ENCODE results near the gene SEC61A2.

SEC61A2 gene

DNA sequence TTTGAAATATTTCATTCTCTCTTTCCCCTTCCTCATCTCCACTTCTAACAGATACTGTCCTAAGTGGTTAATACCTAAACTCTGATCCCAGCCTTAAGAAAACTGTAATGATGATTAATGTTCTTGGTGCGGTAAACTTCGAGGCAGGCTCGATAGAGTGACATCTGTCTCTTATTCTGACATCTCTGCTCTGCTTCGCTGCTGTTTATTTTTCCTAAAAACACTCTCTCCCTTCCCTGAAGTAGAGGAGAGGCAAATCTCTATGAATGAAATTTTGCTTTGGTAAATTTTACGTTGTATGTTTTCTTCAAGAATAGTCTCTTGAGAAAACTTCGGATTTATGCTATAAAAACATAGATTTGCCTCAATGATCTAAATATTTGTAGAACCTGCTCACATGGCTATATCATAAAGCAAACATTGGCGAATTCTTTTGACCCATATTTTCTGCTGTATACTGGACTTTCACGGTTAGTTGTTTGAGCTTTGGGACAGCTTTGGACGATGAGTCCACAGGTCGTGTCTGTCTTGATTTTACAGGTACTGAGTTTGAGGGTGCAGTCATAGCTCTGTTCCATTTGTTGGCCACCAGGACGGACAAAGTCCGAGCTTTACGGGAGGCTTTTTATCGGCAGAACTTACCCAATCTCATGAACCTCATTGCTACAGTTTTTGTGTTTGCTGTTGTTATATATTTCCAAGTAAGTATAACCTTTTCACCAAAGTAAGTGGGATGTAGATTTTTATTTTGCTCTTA, 27.1 kb downstream of the SEC61A2 start:
- no peak for DNase-seq (ENCODE audit: low read depth in 1 of 2, low spot score in 1 of 2)
- H3K4me3 ChIP-seq (replicated peaks; ENCODE audit: insufficient read depth, low read length) = no peak overlapping the region
- H3K27ac ChIP-seq (replicated peaks) = no peak overlapping the region
- H3K27me3 ChIP-seq (ENCODE audit: insufficient read depth, poor library complexity, severe bottlenecking) = no peaks in the 10 kb centered on the region
- TF ChIP-seq GABPA (IDR thresholded peaks at IDR 0.05; ENCODE audit: low read depth) = no peak
- TF ChIP-seq, protein P1, sequence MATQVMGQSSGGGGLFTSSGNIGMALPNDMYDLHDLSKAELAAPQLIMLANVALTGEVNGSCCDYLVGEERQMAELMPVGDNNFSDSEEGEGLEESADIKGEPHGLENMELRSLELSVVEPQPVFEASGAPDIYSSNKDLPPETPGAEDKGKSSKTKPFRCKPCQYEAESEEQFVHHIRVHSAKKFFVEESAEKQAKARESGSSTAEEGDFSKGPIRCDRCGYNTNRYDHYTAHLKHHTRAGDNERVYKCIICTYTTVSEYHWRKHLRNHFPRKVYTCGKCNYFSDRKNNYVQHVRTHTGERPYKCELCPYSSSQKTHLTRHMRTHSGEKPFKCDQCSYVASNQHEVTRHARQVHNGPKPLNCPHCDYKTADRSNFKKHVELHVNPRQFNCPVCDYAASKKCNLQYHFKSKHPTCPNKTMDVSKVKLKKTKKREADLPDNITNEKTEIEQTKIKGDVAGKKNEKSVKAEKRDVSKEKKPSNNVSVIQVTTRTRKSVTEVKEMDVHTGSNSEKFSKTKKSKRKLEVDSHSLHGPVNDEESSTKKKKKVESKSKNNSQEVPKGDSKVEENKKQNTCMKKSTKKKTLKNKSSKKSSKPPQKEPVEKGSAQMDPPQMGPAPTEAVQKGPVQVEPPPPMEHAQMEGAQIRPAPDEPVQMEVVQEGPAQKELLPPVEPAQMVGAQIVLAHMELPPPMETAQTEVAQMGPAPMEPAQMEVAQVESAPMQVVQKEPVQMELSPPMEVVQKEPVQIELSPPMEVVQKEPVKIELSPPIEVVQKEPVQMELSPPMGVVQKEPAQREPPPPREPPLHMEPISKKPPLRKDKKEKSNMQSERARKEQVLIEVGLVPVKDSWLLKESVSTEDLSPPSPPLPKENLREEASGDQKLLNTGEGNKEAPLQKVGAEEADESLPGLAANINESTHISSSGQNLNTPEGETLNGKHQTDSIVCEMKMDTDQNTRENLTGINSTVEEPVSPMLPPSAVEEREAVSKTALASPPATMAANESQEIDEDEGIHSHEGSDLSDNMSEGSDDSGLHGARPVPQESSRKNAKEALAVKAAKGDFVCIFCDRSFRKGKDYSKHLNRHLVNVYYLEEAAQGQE (IDR thresholded peaks at IDR 0.05; ENCODE audit: insufficient replicate concordance, low read depth) = no peak
- no peak for TF ChIP-seq POLR2AphosphoS5 (IDR thresholded peaks at IDR 0.05; ENCODE audit: low read depth)
- TF ChIP-seq SPI1 (IDR thresholded peaks at IDR 0.05; ENCODE audit: borderline replicate concordance, low read depth) = no peak
- TF ChIP-seq, protein P2, sequence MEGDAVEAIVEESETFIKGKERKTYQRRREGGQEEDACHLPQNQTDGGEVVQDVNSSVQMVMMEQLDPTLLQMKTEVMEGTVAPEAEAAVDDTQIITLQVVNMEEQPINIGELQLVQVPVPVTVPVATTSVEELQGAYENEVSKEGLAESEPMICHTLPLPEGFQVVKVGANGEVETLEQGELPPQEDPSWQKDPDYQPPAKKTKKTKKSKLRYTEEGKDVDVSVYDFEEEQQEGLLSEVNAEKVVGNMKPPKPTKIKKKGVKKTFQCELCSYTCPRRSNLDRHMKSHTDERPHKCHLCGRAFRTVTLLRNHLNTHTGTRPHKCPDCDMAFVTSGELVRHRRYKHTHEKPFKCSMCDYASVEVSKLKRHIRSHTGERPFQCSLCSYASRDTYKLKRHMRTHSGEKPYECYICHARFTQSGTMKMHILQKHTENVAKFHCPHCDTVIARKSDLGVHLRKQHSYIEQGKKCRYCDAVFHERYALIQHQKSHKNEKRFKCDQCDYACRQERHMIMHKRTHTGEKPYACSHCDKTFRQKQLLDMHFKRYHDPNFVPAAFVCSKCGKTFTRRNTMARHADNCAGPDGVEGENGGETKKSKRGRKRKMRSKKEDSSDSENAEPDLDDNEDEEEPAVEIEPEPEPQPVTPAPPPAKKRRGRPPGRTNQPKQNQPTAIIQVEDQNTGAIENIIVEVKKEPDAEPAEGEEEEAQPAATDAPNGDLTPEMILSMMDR (IDR thresholded peaks at IDR 0.05; ENCODE audit: insufficient read depth, low read length) = no peak

DNA sequence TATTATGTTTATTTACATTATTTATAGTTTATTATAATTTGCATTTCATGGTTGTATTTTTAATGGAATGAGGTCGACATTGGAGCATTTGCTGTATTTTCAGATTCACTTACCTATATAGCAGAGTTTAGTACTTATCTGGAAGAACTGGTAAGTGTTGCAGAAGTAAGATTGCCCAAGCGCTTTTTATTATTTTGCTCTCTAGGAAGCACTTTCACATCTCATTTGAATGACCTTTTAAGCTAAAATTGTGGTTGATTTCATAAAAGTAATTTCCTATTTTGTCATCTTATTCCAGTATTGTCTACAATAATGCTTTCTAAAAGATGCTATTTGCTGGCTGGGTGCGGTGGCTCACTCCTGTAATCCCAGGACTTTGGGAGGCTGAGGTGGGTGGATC, 28.6 kb downstream of the SEC61A2 start:
- peak in 1 of 2 experiments; percentile 31 for DNase-seq (ENCODE audit: low read depth in 1 of 2, low spot score in 1 of 2)
- no peak overlapping the region for H3K27ac ChIP-seq (replicated peaks)
- TF ChIP-seq GABPA (IDR thresholded peaks at IDR 0.05; ENCODE audit: low read depth) = no peak
- TF ChIP-seq SPI1 (IDR thresholded peaks at IDR 0.05; ENCODE audit: borderline replicate concordance, low read depth) = no peak
- TF ChIP-seq, protein P1 (IDR thresholded peaks at IDR 0.05; ENCODE audit: insufficient replicate concordance, low read depth) = no peak
- TF ChIP-seq, protein P2 (IDR thresholded peaks at IDR 0.05; ENCODE audit: insufficient read depth, low read length) = no peak
- TF ChIP-seq POLR2AphosphoS5 (IDR thresholded peaks at IDR 0.05; ENCODE audit: low read depth) = no peak
- no peak overlapping the region for H3K4me3 ChIP-seq (replicated peaks; ENCODE audit: insufficient read depth, low read length)
- H3K27me3 ChIP-seq (ENCODE audit: insufficient read depth, poor library complexity, severe bottlenecking) = no peaks in the 10 kb centered on the region

DNA sequence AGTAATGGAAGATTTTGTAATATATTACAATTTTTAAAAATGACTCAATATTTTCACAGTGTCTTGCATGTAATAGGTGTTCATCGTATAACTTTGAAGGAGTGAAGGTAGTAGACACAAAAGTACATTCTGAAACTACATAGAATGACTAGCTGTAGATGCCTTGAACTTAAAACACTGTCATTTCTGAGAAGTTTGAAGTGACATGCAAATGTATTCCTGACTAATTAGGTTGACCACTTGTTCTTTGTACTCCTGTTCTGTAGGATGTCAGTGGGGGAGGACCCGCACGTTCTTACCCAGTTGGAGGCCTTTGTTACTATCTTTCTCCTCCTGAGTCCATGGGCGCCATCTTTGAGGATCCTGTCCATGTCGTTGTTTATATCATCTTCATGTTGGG, 31.2 kb downstream of the SEC61A2 start:
- TF ChIP-seq, protein P1 (IDR thresholded peaks at IDR 0.05; ENCODE audit: insufficient replicate concordance, low read depth) = no peak
- no peak for TF ChIP-seq GABPA (IDR thresholded peaks at IDR 0.05; ENCODE audit: low read depth)
- TF ChIP-seq POLR2AphosphoS5 (IDR thresholded peaks at IDR 0.05; ENCODE audit: low read depth) = no peak
- Histone ChIP-seq H3K27me3 (ENCODE audit: insufficient read depth, poor library complexity, severe bottlenecking) (no peaks in the 10 kb centered on the region), H3K4me3 (replicated peaks; ENCODE audit: insufficient read depth, low read length) (no peak overlapping the region), H3K27ac (replicated peaks) (no peak overlapping the region)
- no peak for DNase-seq (ENCODE audit: low read depth in 1 of 2, low spot score in 1 of 2)
